AML-193 (cell line): Measurements from ENCODE around the gene PMPCB.

Experiments used
- DNase-seq, 2 experiments: peaks; one replicate each; lab custom pipeline; 2025; lab: John Stamatoyannopoulos, UW

PMPCB gene

DNA sequence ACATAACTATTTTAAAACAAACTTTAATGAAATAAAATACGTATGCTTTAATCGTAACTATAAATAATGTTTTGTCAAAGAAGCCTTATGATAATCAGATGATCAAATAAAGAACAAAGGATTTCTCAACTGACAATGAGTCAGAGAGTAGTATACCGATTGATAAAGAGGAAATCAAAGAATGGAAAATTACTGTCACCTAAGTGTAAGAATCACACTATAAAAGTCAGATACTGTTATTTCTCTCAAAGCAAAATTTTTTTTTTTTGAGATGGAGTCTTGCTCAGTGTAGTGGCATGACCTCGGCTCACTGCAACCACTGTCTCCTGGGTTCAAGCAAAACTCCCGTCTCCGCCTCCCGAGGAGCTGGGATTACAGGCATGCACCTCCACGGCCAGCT lies 28.5 kb downstream of the PMPCB start:
- no peak for DNase-seq

DNA sequence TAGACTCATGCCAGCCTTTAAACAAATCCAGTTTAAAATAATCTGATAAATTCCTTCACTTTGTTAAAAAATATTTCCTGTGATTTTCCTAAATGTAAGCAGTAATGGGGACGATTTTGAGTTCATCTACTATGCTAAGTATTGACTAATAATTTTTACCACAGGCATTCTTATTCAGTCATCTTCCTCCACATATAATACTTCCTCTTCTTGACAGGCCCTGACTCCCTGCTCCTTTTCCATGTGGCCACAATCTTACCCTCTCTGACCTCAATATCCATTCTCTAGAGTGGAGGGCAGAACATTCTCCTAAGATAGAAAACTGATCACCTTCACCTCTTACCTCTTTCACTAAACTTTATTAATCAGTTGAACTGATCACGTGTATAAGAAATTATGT lies 39.5 kb downstream of the PMPCB start:
- DNase-seq, result peak; percentile 70 to 71

DNA sequence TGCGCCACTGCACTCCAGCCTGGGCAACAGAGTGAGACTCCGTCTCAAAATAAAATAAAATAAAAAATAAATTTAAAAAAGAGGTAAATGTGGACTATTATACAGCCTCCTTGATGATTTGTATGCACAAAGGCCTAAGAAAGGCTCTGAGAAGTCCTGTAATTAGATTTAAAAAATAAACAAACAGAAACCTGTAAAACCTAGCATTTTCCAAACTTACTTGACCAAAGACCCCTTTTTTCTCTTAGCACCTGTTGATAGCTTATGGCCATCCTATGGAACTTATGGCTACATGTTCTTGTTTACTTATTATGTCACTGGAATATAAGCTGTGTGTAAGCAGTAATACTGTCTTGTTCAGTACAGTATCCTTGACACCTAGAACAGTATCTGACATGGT lies 41.6 kb downstream of the PMPCB start:
- DNase-seq, result no peak

DNA sequence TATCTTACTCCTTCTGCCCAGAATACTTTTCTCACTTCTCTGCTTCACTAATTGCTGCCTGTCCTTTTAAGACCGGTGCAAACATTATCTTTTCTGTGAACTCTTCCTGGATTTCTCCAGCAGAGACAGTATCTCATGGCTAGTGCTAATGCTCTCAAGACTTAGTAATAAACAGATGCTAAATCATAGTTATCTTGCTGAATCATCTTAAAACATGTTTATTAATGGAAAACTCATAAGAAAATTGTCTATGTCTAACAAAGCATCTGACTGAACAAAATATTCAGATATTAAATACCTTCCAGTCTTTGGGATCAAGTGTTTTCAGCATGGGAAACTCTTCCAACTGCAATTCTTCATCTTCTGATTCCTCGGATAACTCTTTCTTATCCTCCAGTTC lies 44.2 kb downstream of the PMPCB start:
- no peak for DNase-seq

DNA sequence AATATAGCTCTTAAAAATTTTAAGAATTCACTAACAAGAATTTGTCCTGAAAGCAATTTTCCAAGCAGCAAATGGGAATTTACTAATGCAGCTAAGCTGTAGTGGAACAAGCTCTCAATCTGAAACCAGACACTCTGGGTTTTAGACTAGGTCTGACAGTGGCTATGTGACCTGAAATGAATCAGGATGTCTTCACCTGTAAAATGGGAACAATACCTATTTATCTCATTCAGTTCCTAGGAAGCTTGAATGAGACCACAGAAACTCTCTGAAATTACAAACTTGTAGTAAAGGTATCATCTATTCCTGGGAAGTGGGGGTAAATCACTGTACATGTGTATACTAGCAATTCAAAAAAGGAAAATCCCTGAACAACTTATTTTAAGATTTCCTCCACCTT lies 46.1 kb downstream of the PMPCB start:
- no peak for DNase-seq

DNA sequence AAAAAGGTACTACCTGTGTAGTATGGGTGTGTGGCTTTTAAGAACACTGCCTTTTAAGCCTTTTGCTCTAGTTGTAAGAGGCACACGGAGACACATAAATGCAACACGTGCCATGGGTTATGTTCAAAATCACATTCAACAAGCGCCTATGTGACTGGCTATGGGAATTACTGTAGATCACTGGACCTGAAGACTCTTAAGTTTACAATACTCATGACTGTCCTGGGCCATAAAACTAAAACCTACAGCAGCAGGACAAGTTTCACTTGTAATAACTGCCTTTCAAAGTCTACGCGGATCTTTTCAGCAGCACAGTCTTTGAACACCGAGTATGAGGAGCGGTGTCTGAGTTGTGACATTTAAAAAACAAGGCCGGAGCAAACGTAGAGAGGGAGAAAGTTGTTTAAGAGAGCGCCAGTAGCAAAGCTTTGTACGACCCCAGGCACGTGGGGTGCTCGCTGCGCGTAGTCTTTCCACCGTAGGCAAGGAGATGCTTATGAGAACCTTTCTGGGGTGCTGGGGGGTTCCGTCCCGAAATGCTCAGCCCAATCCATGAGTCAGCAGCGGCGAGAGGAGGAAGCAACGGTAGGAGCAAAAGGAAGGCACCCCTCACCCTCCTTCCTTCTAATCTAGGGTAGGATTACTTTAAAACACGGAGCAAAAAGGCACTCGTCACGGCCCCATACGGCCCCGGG lies 46.7 kb downstream of the PMPCB start:
- peak; percentile 20 to 30 for DNase-seq

DNA sequence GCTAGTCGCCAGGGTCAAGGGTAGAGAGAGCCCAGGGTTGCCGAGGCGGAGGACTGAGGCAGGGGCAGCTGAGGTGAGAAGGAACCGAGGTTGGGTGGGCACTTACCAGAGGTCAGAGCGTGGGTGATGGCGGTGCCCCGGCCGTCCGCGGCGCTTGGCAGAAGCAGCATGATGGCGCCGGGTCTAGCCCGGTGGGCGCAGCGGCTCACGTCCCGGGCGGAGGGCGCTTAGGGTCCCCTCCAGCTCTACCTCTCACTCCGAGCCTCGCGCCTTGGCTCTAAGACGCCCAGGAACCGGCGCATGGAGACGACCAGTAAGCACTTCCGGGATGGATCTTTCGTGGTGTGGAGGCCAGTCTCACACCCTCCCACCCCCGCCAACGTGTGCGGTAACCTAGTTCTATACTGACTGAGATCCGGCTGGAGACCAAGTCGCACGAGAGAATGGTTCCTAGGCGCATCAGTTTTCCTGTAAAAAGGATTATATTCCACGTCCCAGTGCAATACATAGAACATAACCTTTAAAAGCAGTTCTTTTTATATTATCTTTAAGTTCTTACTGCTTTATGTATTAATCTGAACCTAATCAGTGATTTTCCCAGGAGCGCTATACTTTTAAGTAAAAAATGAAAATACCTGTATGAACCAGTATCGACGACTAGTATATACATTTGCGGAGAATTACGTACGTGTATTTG lies 47.4 kb downstream of the PMPCB start, which contains the start of gene DNAJC2:
Gene DNAJC2, minus strand, starts transcription at position 315 of the 697 bp plus-strand sequence. Its CDS starts 145 bp downstream, at position 170.
- DNase-seq, result peak; percentile 78 to 84

DNA sequence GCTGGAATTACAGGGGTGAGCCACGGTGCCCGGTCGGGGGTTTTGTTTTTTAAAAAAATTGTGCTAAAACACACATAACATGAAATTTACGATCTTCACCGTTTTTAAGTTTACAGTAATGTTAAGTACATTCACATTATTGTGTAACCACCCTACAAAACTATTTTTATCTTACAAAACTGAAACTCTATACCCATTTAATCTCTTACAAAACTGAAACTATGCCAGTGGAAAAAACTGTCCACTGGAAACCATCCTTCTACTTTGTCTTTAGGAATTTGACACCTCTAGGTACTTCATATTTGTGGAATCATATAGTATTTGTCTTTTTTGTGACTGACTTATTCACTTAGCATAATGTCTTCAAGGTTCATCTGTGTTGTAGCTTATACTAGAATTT lies 49.2 kb downstream of the PMPCB start:
- no peak for DNase-seq

DNA sequence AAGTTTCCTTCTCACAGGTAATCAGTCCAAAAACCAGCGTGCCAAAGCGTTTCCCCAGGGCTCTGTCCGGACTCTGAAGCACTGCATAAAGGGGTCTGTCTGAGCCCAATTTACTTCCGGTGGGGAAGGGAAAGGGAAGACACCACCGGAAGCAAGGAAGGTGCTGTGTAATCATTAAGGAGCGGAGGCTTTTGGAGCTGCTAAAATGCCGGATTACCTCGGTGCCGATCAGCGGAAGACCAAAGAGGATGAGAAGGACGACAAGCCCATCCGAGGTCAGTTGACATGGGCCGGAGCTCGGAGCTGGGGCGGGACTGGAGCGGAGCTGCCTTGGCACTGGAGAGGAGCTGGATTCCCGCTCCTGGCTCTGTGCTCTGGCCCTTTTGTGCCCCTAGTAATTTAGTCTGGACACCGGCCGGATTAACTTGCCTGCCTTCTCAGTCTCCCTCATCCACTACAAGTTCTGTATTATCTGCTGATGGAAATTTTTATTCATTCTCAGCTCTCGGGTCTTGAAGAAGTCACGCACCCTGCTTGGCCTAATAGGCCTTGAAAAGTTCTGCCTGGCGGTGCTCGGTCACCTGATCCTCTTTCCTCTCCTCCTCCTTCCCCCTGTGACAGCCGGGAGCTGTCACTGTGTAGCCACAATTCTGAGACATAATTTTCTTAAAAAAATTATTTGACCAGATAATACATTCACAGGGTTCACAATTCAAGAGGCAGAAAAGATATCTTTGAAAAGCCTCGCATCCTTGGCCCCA lies 50.5 kb downstream of the PMPCB start, which contains the start of gene PSMC2:
Gene PSMC2, plus strand, starts transcription at position 137 of the 761 bp plus-strand sequence. Its CDS starts 69 bp downstream, at position 206.
- peak; percentile 81 to 84 for DNase-seq

DNA sequence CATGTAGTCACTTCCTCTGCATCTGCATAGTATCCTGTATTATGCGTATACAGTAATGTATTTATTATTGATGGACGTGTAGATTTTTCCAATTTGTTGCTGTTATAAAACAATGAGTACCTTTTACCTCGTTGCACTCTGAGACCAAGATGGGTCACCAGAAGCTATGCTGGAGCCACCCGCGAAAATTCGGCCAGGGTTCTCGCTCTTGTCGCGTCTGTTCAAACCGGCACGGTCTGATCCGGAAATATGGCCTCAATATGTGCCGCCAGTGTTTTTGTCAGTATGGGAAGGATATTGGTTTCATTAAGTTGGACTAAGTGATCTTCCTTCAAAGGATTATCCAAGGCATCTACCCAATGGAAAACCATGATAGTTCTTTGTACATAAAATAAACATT lies 51.2 kb downstream of the PMPCB start:
- DNase-seq, result no peak

DNA sequence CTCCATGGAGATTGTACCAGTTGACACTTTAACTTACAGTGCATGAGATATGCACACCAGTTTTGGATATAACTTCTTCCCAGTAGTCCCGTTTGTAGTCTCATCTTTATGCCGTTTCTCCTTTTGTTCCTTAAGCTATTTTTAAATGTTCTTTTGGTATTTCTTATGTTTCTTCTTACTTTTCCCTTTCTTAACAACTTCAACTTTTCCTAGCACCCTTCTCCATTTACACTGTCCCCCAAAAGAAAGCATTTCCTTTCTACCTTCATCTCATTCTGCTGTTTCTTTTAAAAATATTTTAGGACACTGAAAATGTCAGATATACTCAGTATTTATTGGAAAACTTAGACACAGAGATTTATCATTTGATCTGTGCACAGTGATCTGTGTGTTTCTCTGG lies 51.7 kb downstream of the PMPCB start:
- no peak for DNase-seq

DNA sequence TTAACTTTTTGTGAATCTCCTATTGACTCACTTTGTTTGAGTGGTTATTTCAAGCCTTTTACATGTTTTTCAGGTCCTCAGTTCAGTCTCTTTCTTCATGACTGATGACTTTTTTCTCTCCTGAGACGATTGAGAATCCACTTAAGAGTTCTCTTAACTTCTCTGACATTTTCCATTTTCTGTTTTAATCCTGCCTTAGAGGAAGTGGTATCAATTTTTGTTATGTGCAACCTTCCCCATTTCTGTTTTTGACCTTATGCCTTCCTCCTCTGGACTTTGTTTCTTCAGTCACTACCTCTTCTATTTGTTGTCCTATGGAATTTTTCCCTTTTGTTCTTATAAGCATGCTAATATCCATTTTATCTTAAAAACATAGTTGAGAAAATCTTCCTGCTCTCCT lies 52.6 kb downstream of the PMPCB start:
- peak; percentile 40 to 49 for DNase-seq
